Epithelial cell of proximal tubule (primary cell): ENCODE measurements around the gene NUTM2F. TPM values are rescaled to one million over a fixed set of nuclear protein-coding genes. Genes with fewer than 3 reads are reported as not detected.
"Not testable (repeated sequence)": the region's sequence is repeated elsewhere in the genome, so short reads cannot be mapped to it uniquely, and the experiment has no call there.

Experiments used
- DNase-seq: peaks from one replicate; pipeline ENCODE4 v3.0.0-alpha.2; 2011; ENCODE audit warnings: low read depth
- H3K4me3 ChIP-seq: 2 replicates; pipeline ENCODE4 v1.5.1; 2011; ENCODE audit warnings: low read depth, mild to moderate bottlenecking, low read length
- total RNA-seq: library from RNA; depleted of rRNA; stranded (reverse); fragments of >200 nt; gene quantifications from 2 replicates; pipeline ENCODE4 v1.2.3, GENCODE V29; 2015
- TF ChIP-seq, protein P1 (sequence below): conservative IDR thresholded peaks from 2 replicates; pipeline ENCODE4 v1.5.1; 2012; ENCODE audit warnings: low read depth, mild to moderate bottlenecking, low read length

NUTM2F gene
- total RNA-seq, 1 donor from 2014 or later, result not detected

DNA sequence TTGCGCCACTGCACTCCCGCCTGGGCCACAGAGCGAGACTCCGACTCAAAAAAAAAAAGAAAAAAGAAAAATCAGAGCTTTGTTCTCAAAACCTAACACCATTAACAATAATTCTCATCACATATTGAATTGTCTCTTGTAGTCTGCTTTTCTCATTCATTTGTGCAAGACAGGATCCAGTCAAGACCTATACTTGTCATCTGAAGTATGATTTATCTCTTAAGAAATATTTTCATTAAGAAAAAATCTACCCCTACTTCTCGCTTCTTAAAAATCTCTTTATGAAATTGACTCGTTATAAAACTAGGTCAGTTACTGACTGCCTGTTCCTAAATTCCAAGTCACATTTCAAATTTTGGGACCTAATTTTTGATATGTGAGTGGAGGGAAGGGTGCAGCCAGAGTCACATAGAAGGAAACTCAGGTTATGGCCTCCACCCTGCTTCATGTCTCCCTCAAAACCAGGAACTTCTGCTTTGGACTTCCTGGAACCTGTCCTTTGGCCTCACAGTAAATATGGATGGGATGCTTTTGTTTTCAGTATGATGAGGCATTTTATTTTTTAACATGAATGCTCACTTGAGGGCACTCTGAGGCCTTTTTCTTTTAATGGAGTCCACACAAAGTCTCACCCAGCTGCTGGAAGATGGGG is 50.4 kb downstream of the NUTM2F start:
- no peak for DNase-seq
- TF ChIP-seq, protein P1, sequence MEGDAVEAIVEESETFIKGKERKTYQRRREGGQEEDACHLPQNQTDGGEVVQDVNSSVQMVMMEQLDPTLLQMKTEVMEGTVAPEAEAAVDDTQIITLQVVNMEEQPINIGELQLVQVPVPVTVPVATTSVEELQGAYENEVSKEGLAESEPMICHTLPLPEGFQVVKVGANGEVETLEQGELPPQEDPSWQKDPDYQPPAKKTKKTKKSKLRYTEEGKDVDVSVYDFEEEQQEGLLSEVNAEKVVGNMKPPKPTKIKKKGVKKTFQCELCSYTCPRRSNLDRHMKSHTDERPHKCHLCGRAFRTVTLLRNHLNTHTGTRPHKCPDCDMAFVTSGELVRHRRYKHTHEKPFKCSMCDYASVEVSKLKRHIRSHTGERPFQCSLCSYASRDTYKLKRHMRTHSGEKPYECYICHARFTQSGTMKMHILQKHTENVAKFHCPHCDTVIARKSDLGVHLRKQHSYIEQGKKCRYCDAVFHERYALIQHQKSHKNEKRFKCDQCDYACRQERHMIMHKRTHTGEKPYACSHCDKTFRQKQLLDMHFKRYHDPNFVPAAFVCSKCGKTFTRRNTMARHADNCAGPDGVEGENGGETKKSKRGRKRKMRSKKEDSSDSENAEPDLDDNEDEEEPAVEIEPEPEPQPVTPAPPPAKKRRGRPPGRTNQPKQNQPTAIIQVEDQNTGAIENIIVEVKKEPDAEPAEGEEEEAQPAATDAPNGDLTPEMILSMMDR, result no peak
- H3K4me3 ChIP-seq, result no peak overlapping the region

DNA sequence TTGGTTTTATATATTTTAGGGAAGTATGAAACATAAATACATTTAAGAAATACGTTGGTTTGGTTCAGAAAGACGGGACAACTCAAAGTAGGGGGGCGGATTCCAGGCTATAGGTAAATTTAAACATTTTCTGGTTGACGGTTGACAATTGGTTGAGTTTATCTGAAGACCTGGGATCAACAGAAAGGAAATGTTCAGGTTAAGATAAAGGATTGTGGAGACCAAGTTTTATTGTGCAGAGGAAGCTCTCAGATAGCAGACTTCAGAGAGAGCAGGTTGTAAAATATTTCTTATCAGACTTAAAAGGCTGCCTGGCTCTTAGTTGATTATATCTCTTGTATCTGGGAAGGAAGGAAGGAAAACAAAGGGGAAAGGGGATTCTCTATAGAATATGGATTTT is 51.4 kb downstream of the NUTM2F start:
- not testable (repeated sequence) for DNase-seq, H3K4me3 ChIP-seq

DNA sequence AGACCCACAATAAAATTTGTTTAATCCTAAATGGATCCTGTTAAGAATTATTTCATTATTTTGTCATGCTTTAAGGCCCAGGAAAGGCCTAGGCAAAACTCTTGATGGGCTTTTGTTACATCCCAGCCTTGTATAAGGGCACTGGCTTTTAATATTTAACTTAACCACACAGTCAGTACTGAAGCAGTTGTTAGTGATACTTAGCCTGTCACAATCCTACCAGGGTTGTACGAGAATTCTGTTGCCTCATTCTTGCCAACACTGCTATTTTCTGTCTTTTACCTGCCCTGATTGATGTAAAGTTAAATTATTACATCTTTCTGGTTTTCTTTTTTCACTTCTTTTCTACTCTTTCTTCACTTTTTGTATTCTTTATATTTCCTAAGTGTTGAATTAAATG is 58.4 kb downstream of the NUTM2F start:
- TF ChIP-seq, protein P1, result no peak
- H3K4me3 ChIP-seq, result no peak overlapping the region
- DNase-seq, result peak; percentile 16

DNA sequence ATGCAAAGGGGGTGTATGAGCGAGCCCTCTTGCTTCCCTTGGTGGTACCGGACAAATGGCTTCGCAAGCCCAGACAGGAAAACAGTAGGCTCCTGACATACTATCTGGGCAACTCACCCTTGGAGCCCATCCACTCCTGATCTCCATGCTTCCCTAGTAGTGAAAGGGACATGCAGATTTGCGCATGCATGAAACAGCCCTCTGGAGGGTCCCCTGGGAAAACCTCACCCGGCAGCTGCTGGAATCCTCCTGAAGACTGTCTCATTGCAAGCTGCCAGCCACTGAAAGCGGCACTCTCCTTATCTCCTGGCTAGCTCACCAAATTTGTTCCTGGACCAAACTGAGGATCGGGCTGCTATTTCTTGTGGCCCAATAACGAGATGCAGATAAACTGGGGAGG is 59.2 kb downstream of the NUTM2F start:
- DNase-seq, result no peak
- TF ChIP-seq, protein P1, result no peak
- H3K4me3 ChIP-seq, result no peak overlapping the region

Other genes starting within 250 kb of the NUTM2F start
- gene PTPDC1, start 244.2 kb downstream of the NUTM2F start, total RNA-seq, result 5.4 and 7.8 TPM in 2 replicates
- gene ZNF169, start 69.3 kb downstream of the NUTM2F start, total RNA-seq, result 0.75 and 1.2 TPM in 2 replicates
- gene PCAT7, start 226.4 kb upstream of the NUTM2F start, total RNA-seq, result not detected in 2 replicates